ENCODE data around the gene ACSM5.

Gene ACSM5

GRCh38 chr16:20388854-20389253, 20.5 kb upstream of the ACSM5 start:
- H3K4me1 Mint-ChIP-seq, result no peaks in the 10 kb centered on the region
- peaks cover 4% of the 10 kb centered on the region for H3K27me3 Mint-ChIP-seq

GRCh38 chr16:20391045-20391444, 18.3 kb upstream of the ACSM5 start:
- no peak for ATAC-seq (ENCODE audit: low read depth)
- peaks cover 4% of the 10 kb centered on the region for H3K27me3 Mint-ChIP-seq

More at GRCh38 chr16:20388854-20389253, 20.5 kb upstream of the ACSM5 start:
- Mint-ChIP-seq H3K27ac (no peak overlapping the region), H3K36me3 (no peaks in the 10 kb centered on the region), H3K4me3 (no peak overlapping the region), H3K9me3 (no peaks in the 10 kb centered on the region)
- DNase-seq (ENCODE audit: low spot score in 2 of 2), result no peak
- ATAC-seq (ENCODE audit: low read depth), result no peak

GRCh38 chr16:20393801-20394577, 15.3 kb upstream of the ACSM5 start:
- Mint-ChIP-seq H3K4me3 (no peak overlapping the region), H3K36me3 (no peaks in the 10 kb centered on the region), H3K27ac (no peak overlapping the region), H3K4me1 (no peaks in the 10 kb centered on the region), H3K27me3 (no peaks in the 10 kb centered on the region), H3K9me3 (no peaks in the 10 kb centered on the region)
- DNase-seq (ENCODE audit: low spot score in 2 of 2) (no peak), ATAC-seq (ENCODE audit: low read depth) (no peak)

More at GRCh38 chr16:20391045-20391444, 18.3 kb upstream of the ACSM5 start:
- Mint-ChIP-seq H3K4me1 (no peaks in the 10 kb centered on the region), H3K27ac (no peak overlapping the region), H3K36me3 (no peaks in the 10 kb centered on the region), H3K9me3 (no peaks in the 10 kb centered on the region), H3K4me3 (no peak overlapping the region)
- DNase-seq (ENCODE audit: low spot score in 2 of 2), result no peak

GRCh38 chr16:20395946-20396345, 13.4 kb upstream of the ACSM5 start:
- H3K4me1 Mint-ChIP-seq, result no peaks in the 10 kb centered on the region
- H3K27me3 Mint-ChIP-seq, result no peaks in the 10 kb centered on the region
- no peak overlapping the region for H3K27ac Mint-ChIP-seq
- no peak overlapping the region for H3K4me3 Mint-ChIP-seq
- H3K9me3 Mint-ChIP-seq, result no peaks in the 10 kb centered on the region
- no peak for ATAC-seq (ENCODE audit: low read depth)
- DNase-seq (ENCODE audit: low spot score in 2 of 2), result no peak
- no peaks in the 10 kb centered on the region for H3K36me3 Mint-ChIP-seq

- Mint-ChIP-seq H3K4me1 (no peaks in the 10 kb centered on the region), H3K27ac (no peak overlapping the region), H3K4me3 (no peak overlapping the region), H3K9me3 (no peaks in the 10 kb centered on the region), H3K36me3 (no peaks in the 10 kb centered on the region), H3K27me3 (peaks cover under 1% of the 10 kb centered on the region)
- ATAC-seq (ENCODE audit: low read depth), result no peak
- DNase-seq (ENCODE audit: low spot score in 2 of 2), result no peak
Measured at GRCh38 chr16:20396846-20397467, 12.4 kb upstream of the ACSM5 start.

- no peak overlapping the region for H3K4me3 Mint-ChIP-seq
- no peaks in the 10 kb centered on the region for H3K9me3 Mint-ChIP-seq
- H3K27ac Mint-ChIP-seq, result no peak overlapping the region
- H3K36me3 Mint-ChIP-seq, result no peaks in the 10 kb centered on the region
- DNase-seq (ENCODE audit: low spot score in 2 of 2) (no peak), ATAC-seq (ENCODE audit: low read depth) (no peak)
- H3K27me3 Mint-ChIP-seq, result peaks cover 1% of the 10 kb centered on the region
- no peaks in the 10 kb centered on the region for H3K4me1 Mint-ChIP-seq
Measured at GRCh38 chr16:20397468-20398074, 11.8 kb upstream of the ACSM5 start.

- ATAC-seq (ENCODE audit: low read depth) (no peak), DNase-seq (ENCODE audit: low spot score in 2 of 2) (no peak)
- Mint-ChIP-seq H3K27ac (no peak overlapping the region), H3K4me1 (no peaks in the 10 kb centered on the region), H3K4me3 (no peak overlapping the region), H3K36me3 (no peaks in the 10 kb centered on the region), H3K9me3 (no peaks in the 10 kb centered on the region), H3K27me3 (peaks cover 1% of the 10 kb centered on the region)
Measured at GRCh38 chr16:20398603-20399002, 10.7 kb upstream of the ACSM5 start.

- Mint-ChIP-seq H3K27ac (no peak overlapping the region), H3K36me3 (no peaks in the 10 kb centered on the region), H3K27me3 (peaks cover 4% of the 10 kb centered on the region), H3K4me1 (no peaks in the 10 kb centered on the region), H3K9me3 (no peaks in the 10 kb centered on the region), H3K4me3 (no peak overlapping the region)
- no peak for ATAC-seq (ENCODE audit: low read depth)
- DNase-seq (ENCODE audit: low spot score in 2 of 2), result no peak
Measured at GRCh38 chr16:20399185-20399584, 10.1 kb upstream of the ACSM5 start.

GRCh38 chr16:20401066-20401465, 8.3 kb upstream of the ACSM5 start:
- Mint-ChIP-seq H3K9me3 (no peaks in the 10 kb centered on the region), H3K4me1 (no peaks in the 10 kb centered on the region), H3K27ac (no peak overlapping the region), H3K4me3 (no peak overlapping the region), H3K27me3 (peaks cover 4% of the 10 kb centered on the region), H3K36me3 (no peaks in the 10 kb centered on the region)
- DNase-seq (ENCODE audit: low spot score in 2 of 2), result no peak
- no peak for ATAC-seq (ENCODE audit: low read depth)

- Mint-ChIP-seq H3K4me1 (no peaks in the 10 kb centered on the region), H3K27me3 (peaks cover 4% of the 10 kb centered on the region), H3K27ac (no peak overlapping the region), H3K4me3 (no peak overlapping the region), H3K9me3 (no peaks in the 10 kb centered on the region), H3K36me3 (no peaks in the 10 kb centered on the region)
- ATAC-seq (ENCODE audit: low read depth), result no peak
- no peak for DNase-seq (ENCODE audit: low spot score in 2 of 2)
Measured at GRCh38 chr16:20401475-20402016, 7.8 kb upstream of the ACSM5 start.

- H3K9me3 Mint-ChIP-seq, result no peaks in the 10 kb centered on the region
- H3K27ac Mint-ChIP-seq, result no peak overlapping the region
- no peak for ATAC-seq (ENCODE audit: low read depth)
- DNase-seq (ENCODE audit: low spot score in 2 of 2), result no peak
- H3K36me3 Mint-ChIP-seq, result no peaks in the 10 kb centered on the region
- no peak overlapping the region for H3K4me3 Mint-ChIP-seq
- H3K4me1 Mint-ChIP-seq, result no peaks in the 10 kb centered on the region
- peaks cover 4% of the 10 kb centered on the region for H3K27me3 Mint-ChIP-seq
Measured at GRCh38 chr16:20402651-20403050, 6.7 kb upstream of the ACSM5 start.

- H3K36me3 Mint-ChIP-seq, result no peaks in the 10 kb centered on the region
- no peaks in the 10 kb centered on the region for H3K9me3 Mint-ChIP-seq
Measured at GRCh38 chr16:20404637-20405036, 4.7 kb upstream of the ACSM5 start, which contains the start of gene PDILT. PDILT (minus strand) TSS chr16:20404737; CDS start chr16:20399300, 5,437 bp downstream.

GRCh38 chr16:20410121-20410723, 888 bp downstream of the ACSM5 start:
- DNase-seq (ENCODE audit: low spot score in 2 of 2), result no peak
- H3K27me3 Mint-ChIP-seq, result peaks cover 5% of the 10 kb centered on the region
- peak; percentile 72 for ATAC-seq (ENCODE audit: low read depth)
- peak overlapping the region; percentile 90 for H3K27ac Mint-ChIP-seq
- no peaks in the 10 kb centered on the region for H3K9me3 Mint-ChIP-seq
- H3K4me3 Mint-ChIP-seq, result no peak overlapping the region
- peaks cover 6% of the 10 kb centered on the region for H3K4me1 Mint-ChIP-seq
- H3K36me3 Mint-ChIP-seq, result no peaks in the 10 kb centered on the region

More at GRCh38 chr16:20404637-20405036, 4.7 kb upstream of the ACSM5 start, which contains the start of gene PDILT:
- H3K4me3 Mint-ChIP-seq, result no peak within 1 kb of the TSS
- ATAC-seq (ENCODE audit: low read depth), result no peak
- DNase-seq (ENCODE audit: low spot score in 2 of 2), result no peak
- H3K27me3 Mint-ChIP-seq, result peaks cover 4% of the 10 kb centered on the region
- peaks cover 3% of the 10 kb centered on the region for H3K4me1 Mint-ChIP-seq
- H3K27ac Mint-ChIP-seq, result no peak within 1 kb of the TSS

GRCh38 chr16:20411055-20411454, 1.7 kb downstream of the ACSM5 start:
- peaks cover 7% of the 10 kb centered on the region for H3K27me3 Mint-ChIP-seq
- no peak overlapping the region for H3K27ac Mint-ChIP-seq
- DNase-seq (ENCODE audit: low spot score in 2 of 2), result no peak
- H3K4me3 Mint-ChIP-seq, result no peak overlapping the region
- no peak for ATAC-seq (ENCODE audit: low read depth)
- H3K4me1 Mint-ChIP-seq, result peaks cover 6% of the 10 kb centered on the region
- no peaks in the 10 kb centered on the region for H3K9me3 Mint-ChIP-seq
- H3K36me3 Mint-ChIP-seq, result no peaks in the 10 kb centered on the region
